OCI-M2 (cell line): ENCODE results near the gene TAF4B.
"Not testable (repeated sequence)": the region's sequence is repeated elsewhere in the genome, so short reads cannot be mapped to it uniquely, and the experiment has no call there.

Experiments used
- DNase-seq: peaks from one replicate; lab custom pipeline; 2025; ENCODE audit not compliant: unreplicated experiment; lab: John Stamatoyannopoulos, UW

Gene TAF4B

DNA sequence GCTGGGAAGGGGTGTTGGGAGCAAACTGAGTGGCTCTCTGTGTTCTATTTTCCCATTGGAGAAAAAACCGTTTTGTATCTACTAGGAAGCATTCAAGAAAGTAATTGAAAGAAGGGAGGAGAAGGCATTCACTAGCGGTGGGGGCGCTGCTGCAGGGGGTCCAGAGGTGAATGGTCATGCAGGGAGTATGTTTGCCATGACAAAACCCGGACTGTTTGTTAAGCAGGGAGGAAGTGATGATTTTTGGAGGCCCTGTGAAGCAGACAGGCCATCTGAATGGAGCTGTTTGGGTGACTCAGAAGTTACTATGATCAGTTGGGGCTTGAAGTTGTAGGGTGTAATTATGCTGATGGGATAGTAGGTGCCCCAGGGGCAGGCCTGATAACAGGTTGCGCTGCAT is 7.0 kb downstream of the TAF4B start:
- no peak for DNase-seq

DNA sequence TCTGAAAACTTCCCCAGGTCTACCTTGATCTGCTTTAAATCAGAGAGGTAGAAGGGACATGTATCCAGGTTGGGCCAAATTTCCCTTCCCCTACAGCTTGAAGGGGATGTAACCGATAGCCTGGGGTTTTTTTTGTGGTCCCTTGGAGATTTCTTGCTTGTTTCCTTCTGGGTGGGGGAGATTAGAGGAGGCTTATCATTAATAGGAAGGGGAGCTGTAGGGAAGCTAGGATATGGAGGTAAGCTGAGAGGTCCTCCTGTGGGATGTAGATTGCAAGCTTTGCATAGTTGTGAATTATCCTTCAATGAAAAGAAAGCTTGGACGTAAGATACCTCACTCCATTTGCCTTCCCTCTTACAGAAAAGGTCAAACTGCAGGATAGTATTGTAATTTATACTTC is 11.1 kb downstream of the TAF4B start:
- DNase-seq = not testable (repeated sequence)

GRCh38 chr18:26238718-26239117 is 12.5 kb downstream of the TAF4B start:
- not testable (repeated sequence) for DNase-seq

- DNase-seq = not testable (repeated sequence)
These were observed 16.1 kb downstream of the TAF4B start for GRCh38 chr18:26242392-26242791.

- not testable (repeated sequence) for DNase-seq
These were observed 19.2 kb downstream of the TAF4B start for GRCh38 chr18:26245434-26245833.

DNA sequence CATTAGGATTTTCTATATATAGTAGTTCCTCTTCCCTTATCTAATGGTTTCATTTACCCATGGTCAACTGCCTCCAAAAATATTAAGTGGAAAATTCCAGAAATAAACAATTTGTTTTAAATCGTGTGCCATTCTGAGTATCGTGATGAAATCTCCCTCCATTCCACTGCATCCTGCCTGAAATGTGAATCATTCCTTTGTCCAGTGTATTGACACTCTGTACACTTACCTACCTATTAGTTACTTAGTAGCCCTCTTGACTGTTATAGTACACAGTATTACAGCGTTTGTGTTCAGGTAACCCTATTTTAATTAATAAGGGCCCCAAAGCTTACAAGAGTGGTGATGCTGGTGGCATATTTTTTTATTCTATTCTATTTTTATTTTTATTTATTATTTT is 26.2 kb downstream of the TAF4B start:
- no peak for DNase-seq

GRCh38 chr18:26254808-26255207 is 28.6 kb downstream of the TAF4B start:
- not testable (repeated sequence) for DNase-seq

DNA sequence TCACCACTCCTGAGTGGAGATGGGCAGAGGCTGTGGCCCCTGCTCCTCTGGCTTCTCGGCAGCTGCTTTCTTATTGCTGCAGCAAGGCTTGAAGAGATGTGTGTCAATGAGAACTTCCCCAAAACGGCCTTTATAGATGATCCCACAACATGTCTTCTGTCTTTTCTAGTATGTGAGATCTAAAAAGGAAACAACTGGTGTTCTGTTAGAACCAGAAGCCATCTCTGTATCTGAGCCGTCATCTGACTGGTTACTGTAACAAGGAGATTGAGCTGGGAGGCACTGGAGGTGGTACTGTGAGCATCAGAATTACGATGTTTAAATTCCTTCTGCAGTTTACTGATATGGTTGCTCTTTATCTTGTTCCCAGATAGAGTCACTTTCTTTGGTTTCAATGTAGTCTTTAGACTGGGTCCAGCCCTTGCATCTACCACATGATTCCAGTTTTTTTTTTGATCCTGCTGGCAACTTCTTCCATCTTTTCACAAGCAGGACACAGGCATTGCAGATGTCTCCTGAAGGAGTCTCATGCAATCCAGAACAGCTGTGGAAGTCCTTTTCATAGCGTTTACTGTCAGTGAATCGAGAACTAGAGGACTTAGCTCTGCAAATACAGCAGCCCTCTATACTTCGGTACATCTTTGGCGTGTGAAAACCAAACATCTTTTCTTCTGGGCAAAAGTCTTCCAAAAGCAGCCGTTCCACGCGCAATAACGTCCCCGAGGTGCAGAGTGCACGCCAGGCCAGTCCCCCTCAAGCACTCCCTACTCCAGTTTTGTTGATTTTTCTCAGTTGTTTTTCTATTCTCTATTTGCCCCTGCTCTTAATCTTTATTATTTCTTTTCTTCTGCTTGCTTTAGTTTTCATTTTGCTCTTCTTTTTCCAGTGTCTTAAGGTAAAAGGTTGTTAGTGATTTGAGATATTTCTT is 29.7 kb downstream of the TAF4B start:
- DNase-seq = peak; percentile 66

DNA sequence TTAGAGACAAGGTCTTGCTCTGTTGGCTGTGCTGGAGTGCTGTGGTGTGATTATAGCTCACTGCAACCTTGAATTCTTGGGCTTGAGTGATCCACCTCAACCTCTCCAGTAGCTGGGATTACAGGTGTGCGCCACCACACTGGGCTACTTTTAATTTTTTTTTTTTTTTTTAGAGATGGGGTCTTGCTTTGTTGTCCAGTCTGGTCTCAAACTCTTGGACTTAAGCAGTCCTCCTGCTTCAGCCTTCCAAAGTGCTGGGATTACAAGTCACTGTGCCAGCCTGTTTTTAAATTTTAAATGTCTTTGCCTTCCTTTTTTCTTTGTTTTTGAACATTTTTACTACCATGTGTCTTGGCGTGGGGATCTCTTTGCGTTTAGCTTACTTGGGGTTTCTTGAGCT is 32.5 kb downstream of the TAF4B start:
- DNase-seq = no peak

- DNase-seq = not testable (repeated sequence)
These were observed 33.2 kb downstream of the TAF4B start for GRCh38 chr18:26259416-26259815.

DNA sequence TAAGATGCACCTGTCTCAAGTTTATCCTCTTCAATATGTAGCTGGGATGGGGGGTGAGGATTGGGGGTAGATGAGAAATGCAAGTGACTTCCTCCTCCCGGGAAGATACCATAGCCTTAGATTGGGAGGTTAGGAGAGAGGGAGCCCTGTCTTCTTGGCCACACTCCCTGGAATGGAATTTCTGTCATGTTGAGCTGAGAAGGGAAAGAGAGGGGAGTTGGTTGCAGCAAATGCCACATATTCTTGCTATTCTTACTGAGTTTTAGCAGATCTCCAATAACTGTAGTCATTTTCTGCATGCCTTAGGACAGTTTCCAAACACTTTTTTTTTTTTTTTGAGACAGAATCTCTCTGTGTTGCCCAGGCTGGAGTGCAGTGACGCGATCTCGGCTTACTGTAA is 35.9 kb downstream of the TAF4B start:
- no peak for DNase-seq

- DNase-seq = no peak
These were observed 41.2 kb downstream of the TAF4B start for GRCh38 chr18:26267357-26267930.

DNA sequence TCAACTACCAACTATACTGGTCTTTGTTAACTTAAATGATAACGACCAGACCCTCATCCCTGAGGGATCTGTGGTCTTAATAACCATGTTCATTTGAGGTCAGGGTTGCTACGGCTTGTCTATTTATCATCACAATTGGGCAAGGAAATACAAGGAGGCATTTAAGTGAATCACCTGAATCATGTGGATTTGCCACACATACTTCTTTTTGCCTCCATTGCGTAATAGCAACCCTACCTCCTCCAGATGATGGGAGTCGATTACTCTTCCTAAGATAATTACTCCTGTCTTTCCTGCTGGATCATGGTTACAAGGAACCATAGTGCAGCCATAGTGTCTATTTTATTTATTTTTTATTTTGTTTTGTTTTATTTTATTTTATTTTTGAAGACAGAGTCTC is 42.2 kb downstream of the TAF4B start:
- DNase-seq = no peak

DNA sequence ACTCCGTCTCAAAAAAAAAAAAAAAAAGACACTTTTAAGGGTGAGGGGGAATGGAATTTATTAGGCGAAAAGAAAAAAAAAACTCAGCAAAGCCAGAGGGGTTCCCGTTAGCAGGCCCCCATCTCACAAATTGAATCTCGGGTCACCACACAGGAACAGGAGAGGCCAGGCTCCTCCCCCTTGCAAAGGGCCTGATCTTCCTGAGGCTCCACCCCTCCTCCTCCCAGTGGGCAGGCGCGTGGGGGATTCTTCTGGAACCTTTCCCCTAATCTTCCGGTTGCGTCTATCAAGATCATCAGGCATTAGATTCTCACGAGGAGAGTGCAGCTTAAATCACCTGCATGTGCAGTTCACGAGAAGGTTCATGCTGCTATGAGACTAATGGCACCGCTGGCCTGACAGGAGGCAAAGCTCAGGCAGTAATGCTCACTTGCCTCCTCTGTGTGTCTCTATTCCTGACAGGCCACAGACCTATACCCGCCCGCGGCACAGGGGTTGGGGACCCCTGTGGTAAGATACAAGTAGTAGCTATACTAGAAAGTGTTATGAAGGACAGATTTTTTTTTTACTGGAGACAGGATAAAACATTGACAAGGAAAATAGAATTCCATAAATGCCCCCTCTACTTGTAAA is 45.8 kb downstream of the TAF4B start:
- DNase-seq = no peak

DNA sequence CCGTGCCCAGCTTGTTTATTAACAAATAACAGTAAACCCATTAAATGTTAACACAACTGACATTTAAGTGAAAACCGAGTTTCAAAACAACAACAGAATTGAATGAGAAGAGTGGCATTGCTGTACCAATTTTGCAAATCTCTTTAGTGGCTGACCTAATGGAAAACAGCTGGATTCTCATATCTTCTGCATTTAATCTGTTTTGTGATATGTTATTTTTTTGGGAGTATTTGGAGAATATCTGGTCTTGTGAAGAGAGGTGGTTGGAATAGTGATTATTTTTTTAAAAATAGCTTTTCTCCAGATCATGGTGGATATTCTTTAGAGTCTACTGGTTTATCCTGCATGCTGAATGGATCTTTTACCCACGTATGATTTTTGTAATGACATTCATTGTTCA is 51.1 kb downstream of the TAF4B start:
- no peak for DNase-seq

GRCh38 chr18:26279428-26279827 is 53.2 kb downstream of the TAF4B start:
- DNase-seq = no peak

GRCh38 chr18:26286008-26286407 is 59.8 kb downstream of the TAF4B start:
- DNase-seq = no peak

DNA sequence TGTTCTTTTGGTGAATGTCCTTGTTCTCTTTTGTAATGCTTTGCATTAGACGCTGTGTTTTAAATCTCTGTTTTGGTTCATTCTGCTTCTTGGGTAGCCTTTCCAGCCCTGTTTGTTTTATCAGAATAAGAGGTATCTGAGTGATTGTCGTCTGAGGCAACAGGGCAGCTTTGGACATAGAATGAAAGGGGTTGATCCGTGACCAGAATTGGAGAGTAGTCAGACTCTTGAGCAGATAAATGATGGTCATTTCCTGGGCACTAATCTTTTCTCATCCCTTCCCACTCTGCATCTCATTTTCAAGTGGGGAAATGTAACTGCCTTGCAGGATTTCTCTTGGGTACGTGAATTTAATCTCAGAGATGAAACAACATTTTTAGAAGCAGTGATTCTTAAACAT is 61.4 kb downstream of the TAF4B start:
- no peak for DNase-seq

DNA sequence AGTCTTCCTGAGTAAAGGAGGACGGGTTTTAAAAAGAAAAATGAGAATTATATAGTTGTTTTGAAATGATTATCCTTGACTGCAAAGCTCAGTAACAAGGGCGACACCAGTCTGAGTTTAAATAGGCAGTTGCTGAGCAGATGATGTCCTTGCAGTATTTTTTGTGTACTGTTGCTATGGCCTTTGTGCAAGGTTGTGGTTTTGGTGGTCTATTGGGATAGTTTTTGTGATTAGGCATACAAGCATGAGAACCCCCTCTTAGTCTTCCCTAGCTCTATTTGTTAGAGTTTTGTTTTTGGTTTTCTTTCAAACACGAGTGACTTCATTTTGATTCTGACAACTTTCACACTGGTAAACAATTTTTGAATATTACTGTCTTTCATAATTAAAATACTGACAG is 64.1 kb downstream of the TAF4B start:
- DNase-seq = no peak

DNA sequence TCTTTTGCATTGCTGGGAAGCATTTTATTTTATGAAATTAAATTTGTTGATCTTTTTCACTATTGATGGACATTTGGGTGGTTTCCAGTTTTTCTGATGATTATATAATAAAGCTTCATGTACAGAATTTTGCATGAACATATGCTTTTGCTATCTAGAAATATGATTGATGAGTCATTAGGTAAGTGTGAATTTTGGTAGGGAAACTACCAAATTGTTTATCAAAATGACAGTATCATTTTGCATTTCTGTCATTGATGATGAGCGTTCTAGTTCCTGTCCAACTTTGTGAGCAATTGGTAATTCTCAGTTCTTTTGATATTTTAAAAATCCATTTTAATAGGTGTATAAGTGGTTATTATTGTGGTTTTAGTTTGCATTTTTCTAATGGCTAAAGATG is 67.7 kb downstream of the TAF4B start:
- no peak for DNase-seq

DNA sequence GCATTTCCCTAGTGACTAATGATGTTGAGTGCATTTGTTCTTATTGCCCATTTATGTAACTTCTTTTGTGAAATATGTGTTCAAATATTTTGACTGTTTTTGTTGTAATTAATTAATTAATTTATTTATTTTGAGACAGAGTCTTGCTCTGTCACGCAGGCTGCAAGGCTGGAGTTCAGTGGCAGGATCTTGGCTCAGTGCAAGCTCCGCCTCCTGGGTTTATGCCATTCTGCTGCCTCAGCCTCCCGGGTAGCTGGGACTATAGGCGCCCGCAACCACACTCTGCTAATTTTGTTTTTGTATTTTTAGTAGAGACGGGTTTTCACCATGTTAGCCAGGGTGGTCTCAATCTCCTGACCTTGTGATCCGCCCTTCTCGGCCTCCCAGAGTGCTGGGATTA is 71.9 kb downstream of the TAF4B start:
- no peak for DNase-seq

GRCh38 chr18:26301681-26302080 is 75.4 kb downstream of the TAF4B start:
- DNase-seq = no peak
